ENCODE measurements around the gene CNTN4.

CNTN4 gene

DNA sequence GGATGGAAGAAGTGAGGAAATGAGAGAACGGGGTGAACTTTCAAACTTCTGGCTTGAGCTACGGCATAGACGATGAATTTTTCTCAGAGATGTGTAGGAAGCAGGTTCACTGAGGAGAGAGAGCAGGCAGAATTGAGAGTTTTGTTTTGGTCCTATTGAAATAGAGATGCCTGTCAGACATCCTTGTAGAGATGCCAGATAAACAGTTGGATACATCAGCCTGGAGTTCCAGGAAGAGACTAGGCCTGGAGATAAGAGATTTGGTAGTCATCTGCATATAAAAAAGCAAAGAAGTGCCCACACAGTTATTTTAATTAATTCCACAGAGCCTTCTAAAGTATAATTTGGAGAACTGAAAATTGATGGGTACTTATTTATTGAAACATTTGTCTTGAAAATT, 515.9 kb downstream of the CNTN4 start:
- DNase-seq, result no peak

DNA sequence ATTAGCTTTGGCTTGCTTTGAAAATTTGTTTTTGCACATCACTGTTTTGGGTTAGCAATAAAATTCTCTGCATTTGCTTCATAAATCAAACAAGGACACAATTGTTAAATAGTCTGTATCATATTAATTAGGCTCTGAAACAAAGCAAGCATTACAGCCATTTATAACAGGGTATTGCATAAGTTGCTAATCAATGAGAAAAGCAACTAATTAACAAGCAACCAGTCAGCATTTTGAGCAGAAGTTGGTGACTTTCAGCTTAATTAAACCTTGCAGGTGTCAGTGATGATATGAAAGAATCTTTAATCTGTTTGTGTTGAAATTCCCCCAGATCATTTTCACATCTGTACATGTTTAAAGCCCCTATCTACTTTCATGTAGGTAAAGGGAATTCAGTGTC, 516.4 kb downstream of the CNTN4 start:
- no peak for DNase-seq

DNA sequence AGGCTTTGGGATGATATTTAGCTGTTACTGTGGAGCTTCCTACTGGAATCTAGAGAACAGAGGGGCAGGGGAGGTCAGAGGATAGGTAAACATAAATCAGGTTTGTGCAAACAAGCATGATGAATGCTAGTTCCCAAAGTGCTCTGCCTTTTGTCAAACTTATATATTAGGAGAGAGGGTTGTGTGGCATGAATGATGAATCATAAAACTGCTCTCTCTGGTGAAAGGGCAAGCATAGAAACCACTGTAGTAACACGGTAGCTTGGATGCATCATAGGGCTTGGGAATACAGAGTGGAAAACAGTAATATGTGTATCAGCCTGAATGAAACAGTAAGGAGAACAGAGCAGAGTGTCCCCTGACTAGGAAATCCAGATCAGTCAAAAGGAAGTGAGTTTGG, 524.8 kb downstream of the CNTN4 start:
- DNase-seq, result no peak

GRCh38 chr3:2628117-2628516, 529.5 kb downstream of the CNTN4 start:
- no peak for DNase-seq

- DNase-seq, result no peak
Measured at GRCh38 chr3:2635511-2635910, 536.8 kb downstream of the CNTN4 start.

GRCh38 chr3:2643606-2644005, 544.9 kb downstream of the CNTN4 start:
- no peak for DNase-seq

- no peak for DNase-seq
Measured at GRCh38 chr3:2645001-2645400, 546.3 kb downstream of the CNTN4 start.

- no peak for DNase-seq
Measured at GRCh38 chr3:2650746-2651145, 552.1 kb downstream of the CNTN4 start.

DNA sequence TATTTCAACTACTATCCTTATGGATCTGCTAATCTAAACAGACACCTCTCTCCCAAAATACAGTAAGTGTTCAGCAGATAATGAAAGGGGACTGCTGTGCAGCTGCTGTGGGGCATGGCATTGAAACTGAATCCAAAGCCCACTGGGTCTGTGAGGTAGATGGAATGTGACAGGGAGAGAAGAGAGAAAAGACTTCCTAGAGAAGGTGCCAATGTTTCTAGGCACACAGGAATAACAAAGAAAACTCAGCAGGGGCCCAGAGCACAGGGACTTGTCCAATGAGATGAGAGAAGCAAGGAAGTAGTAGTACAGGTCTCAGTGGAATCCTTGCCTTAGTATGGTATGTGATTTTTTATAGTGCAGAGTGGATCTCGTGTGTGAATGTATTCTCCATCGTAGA, 553.7 kb downstream of the CNTN4 start:
- no peak for DNase-seq

DNA sequence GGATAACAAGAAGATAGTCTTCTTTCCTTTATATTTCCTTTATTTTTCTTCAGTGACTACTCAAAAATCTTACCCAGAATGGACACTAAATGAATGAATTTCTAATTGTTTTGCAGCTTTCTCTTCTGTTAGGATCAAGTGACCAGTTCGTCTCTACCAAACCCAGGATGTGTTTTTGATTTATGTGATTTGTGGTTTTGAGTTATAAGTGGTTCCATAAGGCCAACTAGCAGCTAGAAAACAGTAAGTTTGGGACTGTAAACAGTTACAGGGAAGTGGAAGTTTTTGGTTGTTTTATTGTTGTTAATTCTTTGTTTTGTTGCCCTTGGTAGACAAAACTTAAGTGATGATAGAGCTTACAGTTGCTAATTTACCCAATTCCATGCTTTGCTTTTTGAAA, 555.0 kb downstream of the CNTN4 start:
- DNase-seq, result no peak

DNA sequence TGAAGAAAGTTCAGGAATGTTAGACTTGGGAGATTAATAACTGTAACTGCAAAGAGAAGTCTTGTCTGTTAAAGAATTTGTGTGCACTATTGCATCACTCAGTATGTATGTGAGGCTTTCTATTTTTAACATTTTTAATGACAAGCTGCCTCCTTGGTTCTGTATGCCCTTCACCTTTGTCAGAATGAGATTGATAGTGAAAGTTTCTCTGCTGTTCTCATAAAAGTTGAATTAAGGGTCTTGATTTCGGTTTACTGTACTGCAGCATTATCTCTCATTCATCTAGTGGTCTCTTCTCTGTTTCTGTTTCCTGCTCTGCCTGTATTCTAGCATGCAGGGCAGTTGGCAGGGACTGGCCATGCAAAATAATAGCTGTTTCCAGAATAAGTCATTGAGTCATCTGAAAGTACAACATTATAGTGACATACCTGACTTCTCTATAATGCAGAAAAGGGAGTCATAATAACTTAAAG, 556.6 kb downstream of the CNTN4 start:
- DNase-seq, result no peak

GRCh38 chr3:2656806-2657777, 558.4 kb downstream of the CNTN4 start:
- DNase-seq, result no peak

GRCh38 chr3:2657971-2658370, 559.3 kb downstream of the CNTN4 start:
- no peak for DNase-seq

DNA sequence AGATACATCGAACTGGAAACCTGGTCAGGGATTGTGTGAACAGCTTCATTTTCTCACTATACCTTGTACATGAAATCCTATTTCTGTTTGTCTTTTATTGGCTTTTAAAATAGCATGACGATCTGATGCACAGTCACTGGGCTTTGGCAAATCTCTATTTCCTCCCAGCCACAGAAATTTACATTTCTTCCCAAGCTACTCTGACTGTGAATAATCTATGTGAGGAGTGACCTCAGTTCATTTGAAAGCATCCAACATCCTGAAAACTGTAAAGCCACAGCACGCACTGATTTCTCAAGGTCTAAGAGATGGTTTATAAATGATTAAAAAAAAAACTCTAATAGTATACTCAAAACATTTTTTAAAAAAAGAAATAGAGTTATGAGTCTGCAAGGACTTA, 561.2 kb downstream of the CNTN4 start:
- DNase-seq, result no peak

- no peak for DNase-seq
Measured at GRCh38 chr3:2661078-2661477, 562.4 kb downstream of the CNTN4 start.

- DNase-seq, result no peak
Measured at GRCh38 chr3:2677501-2677900, 578.8 kb downstream of the CNTN4 start.

GRCh38 chr3:2680236-2680635, 581.6 kb downstream of the CNTN4 start:
- DNase-seq, result no peak

DNA sequence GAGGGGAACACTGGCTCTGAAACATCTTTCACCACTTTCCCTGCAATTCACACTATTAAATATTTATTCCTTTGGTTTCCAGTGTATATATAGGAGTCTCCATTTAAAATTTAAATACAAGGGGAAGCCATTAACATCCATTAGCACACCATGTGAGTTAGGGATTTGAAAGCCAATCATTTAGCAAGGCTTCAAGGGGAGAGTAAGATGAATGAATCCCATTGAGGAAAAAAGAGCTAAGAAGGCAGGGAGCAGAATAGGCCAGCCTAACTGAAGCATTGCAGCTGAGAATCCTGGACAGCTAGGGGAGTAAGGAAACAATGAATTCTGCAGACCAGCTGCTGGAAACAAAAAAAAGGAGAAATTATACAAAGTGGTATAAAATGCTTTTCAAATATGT, 585.4 kb downstream of the CNTN4 start:
- no peak for DNase-seq

DNA sequence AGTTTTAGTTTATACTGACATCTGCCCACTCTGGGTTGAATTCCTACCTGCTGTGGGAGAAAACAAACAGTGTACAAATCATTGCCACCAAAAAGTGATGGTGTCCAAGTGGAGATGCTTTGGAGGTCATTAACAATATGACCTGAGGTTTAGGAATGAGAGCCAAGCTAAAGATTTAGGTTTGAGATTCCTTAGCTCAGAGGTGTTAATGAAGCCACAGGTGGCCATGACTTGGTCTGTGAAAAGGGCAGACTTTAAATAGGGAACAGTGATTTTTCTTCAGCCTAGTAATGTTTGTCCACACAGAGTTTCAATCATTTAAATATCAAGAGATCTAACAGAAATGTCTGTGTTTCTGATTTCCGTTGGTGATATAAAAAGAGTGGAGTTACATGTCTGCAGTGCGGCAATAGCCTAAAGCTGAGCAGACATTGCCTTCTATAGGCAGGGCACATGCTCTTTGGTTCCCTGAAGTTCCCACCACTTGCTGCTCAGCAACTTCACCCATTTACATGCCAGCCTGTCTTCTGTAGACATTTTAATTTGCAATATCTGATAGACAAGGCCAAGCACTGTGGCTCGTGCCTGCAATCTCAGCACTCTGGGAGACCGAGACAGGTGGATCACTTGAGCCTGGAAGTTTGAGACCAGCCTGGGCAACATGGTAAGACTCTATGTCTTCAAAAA, 588.3 kb downstream of the CNTN4 start:
- no peak for DNase-seq

GRCh38 chr3:2697589-2697988, 598.9 kb downstream of the CNTN4 start:
- DNase-seq, result no peak

DNA sequence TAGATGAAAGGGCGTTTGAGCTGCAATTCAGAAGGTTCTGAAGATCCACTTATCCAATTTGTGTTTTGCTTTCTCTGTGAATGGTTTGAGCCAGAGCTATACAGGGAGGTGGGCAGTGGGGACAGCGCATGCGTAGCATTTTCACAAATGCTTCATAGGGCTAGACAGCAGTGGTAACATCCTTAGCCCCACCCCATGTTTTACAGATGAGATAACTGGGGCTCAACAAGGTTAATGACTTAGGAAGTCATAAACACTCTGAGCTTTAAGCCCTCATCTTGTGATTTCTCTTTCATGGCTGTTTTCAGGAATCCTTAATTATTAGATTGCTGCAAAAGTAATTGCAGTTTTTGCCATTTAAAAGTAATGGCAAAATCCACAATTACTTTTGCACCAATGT, 602.8 kb downstream of the CNTN4 start:
- no peak for DNase-seq

GRCh38 chr3:2706144-2706835, 607.6 kb downstream of the CNTN4 start:
- no peak for DNase-seq

DNA sequence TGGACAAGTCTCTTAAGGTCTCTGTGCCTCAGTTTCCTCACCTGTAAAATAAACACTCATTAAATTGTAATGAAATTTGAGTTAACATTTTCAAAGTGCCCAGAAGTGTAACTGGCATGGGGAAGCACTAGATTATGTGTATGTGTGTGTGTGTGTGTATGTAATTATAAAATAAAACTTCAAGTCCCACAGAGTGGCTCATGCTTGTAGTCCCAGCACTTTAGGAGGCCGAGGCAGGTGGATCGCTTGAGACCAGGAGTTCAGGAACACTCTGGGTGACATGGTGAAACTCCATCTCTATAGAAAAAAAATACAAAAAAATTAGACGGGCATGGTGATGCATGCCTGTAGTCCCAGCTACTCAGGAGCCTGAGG, 608.2 kb downstream of the CNTN4 start:
- DNase-seq, result no peak

GRCh38 chr3:2711081-2711480, 612.4 kb downstream of the CNTN4 start:
- no peak for DNase-seq

Measured in NCI-H226 (cell line).